HG03457 (cell line): ENCODE measurements around the gene TTC31.
A peak's percentile ranks its signal among the peaks of the same experiment; 100 is the strongest.

Source experiments
- ATAC-seq: cut with Tn5 transposase; IDR thresholded peaks from one replicate; pipeline ENCODE4 v1.9.1; 2021; ENCODE audit warnings: moderate number of reproducible peaks; ENCODE audit not compliant: unreplicated experiment

The TTC31 gene

DNA sequence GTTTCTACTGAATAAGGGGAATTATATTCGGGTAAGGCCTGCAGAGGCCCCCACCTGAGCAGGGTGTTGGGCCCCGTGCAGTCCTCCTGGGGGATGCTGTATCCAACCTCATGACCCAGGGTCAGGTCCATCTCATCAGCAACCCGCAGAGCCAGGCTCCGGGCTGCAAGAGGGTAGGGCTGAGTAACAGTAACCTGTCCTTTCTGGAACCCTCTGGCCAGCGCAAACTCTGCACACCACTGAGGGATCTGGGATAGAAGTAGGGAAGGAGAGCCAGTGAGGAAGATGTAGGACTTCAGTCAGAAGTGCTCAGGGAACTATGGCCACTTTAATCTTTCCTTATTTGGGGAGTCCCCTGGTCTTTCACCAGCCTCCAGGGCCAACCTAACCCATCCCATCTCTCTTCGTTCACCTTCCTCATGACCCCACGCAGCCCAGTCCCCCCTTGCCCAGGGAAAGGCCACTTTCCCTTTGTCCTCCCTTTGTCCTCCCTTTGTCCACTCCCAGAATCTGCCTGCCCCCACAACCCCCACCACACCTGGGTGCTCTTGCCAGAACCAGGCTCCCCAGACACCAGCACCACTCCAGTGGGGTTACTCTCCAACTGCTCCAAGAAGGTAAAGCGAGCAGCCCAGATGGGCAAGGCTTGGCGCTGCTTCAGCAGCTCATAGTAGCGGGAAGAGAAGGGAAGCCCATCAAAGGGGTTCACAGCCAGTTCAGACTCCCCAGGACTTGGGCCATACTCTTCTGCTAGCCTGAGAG, 42.3 kb downstream of the TTC31 start:
- ATAC-seq, result no peak

DNA sequence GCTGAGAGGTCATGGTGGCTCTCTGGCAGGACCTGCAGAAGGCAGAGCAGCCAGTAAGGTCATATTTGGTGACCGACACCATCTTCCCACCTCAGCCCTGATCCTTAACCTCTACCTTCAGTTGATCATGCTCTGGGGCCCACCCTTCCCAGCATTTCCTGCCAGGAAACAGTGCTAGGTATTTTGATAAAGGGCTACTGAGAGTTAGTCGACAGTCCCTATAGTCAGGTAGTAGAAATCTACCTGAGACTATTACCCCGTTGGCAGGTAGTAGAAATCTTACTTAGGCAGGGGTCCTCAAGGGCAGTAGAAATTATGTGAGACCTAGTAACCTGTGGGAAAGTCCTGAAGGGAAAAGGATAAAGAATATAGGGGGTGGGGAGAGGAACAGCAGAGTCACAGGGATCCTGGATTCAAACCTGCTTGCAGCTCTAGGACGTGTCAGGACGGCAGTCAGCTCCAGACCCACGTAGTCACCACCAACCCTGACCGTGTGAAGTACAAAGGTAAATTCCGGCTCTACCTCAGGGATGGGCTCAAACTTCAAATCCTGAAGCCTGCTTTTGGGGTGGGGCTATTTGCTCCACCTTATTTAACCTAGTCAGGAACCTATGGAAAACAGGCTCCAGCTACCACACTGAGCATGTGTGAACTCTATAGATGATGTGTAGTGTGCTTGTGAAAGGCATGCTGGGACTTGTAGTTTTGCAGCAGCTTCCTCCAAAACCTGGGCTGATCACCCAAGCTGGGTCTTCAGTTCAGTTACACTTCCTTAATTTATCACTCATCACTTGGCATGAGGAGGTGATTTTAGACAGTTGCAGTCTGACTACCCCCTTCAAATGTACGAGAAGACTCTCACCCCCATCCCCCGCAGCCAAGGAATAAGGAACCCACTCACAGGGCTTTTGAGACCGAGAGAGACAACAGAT, 43.1 kb downstream of the TTC31 start, which contains the start of gene DQX1:
DQX1 (minus strand) TSS at position 515 of the 932 bp plus-strand sequence; CDS start at position 13, 502 bp downstream.
- no peak for ATAC-seq

DNA sequence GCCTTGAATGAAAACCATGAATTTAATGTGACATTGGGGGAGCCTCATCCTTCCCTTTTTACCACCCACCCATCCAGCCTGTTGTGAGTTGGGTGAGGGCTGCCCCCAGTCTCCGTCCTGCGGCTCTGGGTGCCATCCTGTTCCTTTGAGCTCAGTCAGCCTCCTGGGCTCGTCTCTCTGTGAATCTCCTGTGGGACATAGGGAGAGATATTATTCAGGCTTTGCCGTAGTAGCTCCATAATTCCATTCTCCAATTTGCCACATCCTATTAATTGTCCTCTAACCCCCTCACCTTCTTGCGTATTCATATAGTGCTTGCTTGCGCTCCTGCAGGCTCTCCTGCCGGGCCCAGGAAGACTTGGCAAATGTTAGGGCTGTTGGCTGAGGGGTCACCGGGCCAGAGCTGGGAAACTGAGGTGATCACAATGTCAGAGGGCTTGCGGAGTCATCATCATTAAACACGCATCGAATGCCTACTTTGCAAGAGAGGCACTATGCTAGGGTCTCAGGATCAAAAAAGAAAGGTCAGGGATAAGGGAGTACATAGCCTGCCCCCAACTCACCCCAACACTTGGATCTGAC, 43.9 kb downstream of the TTC31 start:
- ATAC-seq, result no peak

DNA sequence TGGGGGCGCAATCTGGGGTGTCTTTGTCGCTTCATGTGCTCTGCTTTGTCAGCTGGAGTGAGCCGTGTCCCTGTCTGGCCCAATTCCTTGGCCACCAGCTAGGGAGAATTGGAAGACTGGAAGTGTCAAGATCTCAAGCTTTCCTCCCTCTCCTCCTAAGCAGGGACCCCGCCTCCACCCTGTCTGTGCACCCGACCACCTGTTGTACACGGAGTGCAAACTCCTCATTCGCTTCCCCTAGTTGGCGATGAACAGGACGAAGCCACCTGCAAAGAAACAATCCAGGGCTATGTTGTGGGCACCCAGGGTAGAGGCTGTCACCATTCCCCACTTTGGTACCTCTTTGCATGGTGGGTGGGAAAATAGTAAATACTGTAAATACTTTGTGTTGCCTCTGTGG, 44.9 kb downstream of the TTC31 start:
- no peak for ATAC-seq

DNA sequence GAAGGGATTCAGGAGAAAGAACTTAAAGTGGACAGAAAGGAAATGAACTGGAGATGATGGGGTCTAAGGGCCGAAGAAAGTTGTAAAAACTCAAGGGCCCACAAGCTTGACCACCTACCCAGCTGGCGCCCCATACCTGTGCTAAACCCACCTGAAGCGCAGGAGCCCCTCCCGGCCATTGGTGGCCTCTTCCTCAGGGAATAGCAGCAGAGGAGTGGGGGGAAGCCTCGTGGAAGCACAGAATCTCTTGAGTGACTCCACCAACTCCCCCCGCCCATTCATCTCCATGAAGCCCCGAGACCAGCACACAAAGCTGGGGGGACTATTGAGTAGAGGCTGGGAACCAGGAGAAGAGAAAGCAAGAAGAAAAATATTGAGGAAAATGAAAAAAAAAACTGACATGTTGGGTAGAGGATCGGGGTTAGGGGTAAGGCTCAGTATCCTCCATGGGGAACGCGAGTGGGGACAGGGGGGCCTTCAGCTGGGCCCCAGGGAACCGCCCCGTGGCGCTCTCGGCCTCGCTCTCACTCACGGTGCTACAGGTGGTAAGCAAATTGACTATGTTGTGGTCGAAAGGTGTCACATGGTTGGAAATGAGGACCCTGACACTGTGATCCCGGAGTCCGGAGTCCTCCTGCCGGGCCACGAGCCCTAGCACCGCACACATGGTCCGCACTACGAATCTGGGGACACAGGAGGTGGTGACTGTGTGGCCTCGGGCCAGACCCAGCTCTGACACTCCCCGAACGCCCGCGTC, 45.9 kb downstream of the TTC31 start:
- peak; percentile 2 for ATAC-seq

DNA sequence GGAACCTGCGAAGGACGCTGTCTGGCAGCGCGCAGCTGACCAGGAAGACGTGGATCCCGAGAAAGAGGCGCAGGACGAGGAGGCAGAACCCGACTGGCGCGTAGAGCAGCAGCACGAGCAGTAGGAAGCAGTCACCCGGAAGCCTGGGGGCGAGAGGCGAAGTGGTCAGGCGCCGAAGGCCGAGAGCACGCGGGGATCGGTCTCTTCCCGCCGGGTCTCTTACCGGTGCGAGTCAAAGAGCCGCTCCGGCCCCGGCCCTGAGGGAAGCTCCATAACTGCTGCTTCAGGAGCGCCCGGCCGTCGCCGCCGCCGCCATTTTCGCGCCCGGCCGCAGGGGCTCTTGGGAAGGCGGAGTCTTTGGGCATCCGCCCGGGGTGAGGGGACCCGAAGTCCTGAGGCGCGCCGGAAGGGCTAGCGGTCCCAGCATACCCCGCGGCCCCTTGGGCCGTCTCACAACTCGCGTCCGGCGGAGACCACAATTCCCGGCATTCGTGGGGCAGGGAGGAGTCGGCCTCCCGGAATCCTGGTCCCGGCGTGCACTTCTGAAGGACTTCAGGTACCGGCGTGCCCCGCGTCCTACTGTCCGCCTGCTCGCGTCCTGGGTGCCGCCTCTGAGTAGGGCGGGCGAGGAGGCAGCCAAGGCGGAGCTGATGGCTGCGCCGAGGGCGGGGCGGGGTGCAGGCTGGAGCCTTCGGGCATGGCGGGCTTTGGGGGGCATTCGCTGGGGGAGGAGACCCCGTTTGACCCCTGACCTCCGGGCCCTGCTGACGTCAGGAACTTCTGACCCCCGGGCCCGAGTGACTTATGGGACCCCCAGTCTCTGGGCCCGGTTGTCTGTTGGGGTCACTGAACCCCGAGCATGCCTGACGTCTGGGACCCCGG, 46.7 kb downstream of the TTC31 start, which contains the start of the genes AUP1 and HTRA2:
AUP1 (minus strand) TSS at position 350 of the 882 bp plus-strand sequence; CDS start at position 273, 77 bp downstream.
HTRA2 (plus strand) TSS at position 577 of the 882 bp plus-strand sequence; CDS start at position 651, 74 bp downstream.
- ATAC-seq, result peak; percentile 76

DNA sequence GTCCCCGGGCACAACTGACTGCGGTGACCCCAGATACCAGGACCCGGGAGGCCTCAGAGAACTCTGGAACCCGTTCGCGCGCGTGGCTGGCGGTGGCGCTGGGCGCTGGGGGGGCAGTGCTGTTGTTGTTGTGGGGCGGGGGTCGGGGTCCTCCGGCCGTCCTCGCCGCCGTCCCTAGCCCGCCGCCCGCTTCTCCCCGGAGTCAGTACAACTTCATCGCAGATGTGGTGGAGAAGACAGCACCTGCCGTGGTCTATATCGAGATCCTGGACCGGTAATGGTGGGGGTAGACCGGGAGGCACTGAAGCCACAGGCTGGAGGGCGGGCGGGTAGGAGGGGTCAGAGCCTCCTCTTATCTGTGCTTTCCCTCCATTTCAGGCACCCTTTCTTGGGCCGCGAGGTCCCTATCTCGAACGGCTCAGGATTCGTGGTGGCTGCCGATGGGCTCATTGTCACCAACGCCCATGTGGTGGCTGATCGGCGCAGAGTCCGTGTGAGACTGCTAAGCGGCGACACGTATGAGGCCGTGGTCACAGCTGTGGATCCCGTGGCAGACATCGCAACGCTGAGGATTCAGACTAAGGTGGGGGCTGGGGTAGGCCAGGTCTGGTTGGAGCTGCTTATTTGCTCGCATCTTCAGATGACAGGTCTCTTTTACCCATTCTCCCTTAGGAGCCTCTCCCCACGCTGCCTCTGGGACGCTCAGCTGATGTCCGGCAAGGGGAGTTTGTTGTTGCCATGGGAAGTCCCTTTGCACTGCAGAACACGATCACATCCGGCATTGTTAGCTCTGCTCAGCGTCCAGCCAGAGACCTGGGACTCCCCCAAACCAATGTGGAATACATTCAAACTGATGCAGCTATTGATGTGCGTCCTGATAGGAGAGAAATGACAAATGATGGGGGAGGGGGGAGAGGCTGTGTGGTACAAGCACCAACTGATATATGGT, 47.6 kb downstream of the TTC31 start:
- no peak for ATAC-seq

DNA sequence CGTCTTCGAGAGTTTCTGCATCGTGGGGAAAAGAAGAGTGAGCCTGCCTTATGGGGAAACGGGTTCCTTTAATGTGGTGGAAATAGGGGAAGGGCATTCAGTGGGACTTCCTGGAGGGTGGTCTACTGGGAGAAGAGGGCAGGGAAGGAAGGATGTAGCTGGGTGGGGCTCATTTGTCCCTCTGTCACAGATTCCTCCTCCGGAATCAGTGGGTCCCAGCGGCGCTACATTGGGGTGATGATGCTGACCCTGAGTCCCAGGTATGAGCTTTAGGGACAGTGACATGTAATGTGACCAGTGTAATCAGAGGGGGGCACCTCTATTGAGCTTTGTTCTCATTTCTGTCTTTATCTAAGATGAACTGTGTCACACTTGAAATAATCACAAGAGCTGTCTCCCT, 48.8 kb downstream of the TTC31 start:
- no peak for ATAC-seq

DNA sequence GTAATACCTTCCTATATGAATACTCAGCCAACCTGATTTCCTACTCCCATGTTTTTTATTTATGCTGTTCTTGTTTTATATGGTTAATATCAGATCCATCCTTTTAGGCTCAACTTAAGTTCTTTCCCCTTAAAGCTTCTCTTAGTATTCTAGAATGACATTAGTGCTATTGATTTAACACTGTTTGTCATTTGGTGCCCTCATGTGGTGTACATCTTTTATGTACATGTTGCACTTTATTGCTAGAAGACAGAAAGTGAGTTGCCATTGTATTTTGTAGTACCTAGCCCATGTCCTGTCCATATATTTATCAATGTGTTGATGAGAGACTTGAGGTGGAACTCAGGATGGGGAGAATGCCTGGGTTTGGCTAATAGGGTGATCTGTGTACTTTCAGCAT, 49.3 kb downstream of the TTC31 start:
- no peak for ATAC-seq

DNA sequence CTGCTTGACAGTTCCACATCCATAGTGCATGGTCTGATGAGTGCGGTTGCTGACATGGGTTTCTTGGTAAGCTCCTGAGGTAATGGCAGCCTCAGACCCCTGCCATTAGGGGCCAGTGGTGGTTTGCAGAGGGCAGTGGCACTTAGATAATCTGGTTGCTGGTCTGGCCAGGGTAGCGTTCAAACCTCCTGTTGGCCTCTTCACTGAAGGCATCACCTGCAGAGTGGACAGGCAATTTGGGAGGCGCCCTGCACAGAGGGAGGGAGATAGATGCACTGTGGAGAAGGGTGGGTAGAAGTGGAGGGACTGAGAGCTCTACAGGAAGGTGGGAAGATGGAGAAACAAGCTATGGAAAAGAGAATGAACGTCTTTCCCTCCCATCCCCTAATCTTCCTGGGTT, 50.6 kb downstream of the TTC31 start:
- no peak for ATAC-seq

DNA sequence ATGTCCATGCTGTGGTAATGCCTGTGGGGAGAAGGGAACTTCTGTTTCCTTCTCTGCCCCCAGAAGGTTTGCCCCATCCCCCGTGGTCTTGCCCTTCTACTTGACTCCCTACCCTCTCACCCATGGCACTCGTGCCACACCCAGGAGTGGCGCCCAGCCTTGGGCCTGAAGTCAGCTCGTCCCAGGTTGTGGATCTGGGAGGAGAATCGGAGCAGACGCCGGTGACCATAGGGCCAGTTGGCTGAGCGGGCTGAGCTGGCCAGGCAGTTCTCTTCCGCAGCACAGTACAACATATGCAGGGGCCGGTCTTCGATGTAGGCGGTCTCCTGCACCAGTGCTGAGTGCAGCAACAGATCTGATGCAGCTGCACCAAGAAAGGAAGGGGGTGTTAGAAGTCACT, 51.5 kb downstream of the TTC31 start:
- ATAC-seq, result no peak

DNA sequence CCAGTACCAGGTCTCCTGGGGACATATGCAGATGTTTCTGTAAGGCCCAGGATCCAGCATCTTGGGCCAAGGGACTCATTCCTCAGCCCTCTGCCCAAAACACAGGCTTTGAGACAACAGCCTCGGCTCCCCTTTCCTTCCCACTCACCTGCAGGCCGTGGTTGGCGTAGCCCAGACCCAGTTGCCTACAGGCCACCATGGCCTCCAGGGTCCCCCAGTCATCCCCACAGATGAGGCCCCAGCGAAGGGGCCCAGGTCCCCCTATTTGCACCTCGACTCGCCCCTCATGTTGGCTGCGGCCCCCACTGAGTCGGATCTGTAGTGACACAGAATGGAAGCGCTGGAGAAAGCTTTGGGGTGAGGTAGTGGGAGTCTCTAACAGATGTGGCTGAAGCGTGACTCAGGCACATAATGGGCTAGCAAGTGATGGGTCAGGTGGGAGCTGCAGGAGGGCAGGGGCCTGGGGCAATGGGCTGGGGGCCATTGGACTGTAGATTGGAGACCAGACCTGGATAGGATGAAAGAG, 52.6 kb downstream of the TTC31 start:
- ATAC-seq, result no peak

DNA sequence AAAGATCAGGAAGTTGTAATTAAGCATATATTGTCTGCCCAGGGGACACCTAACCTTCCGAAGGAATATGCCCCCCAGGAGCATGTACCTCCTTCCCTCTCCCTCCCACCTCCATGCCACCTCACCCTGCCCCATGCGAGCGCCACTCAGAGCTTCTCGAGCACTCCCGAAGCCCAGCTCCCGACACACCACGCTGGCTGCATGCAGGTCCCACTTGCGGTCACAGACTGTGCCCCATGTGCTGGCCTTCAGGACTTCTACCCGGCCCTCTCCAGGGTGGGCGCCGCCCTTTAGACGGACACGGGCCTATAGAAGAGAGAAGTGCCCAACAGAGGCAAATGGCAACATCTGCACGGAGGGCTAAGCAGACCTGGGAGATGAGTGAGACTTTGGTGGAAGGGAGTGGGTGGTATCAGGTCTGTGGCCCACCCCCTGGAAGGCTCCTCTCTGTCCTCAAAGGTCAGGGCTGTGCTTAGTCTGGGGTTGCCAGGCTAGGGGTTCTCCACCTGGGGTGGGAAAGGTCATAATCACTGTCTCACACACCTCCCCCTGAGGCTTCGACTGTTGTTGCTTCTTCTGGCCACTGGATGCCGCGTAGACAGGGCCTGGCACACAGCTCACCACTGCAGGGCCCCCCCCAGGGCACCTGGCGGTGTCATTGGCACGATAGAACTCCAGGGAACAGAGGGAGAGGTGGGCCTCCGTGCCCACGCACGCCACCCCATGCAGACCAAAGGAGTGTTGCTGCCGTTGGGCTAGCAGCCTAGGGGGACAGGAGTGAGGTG, 53.5 kb downstream of the TTC31 start:
- no peak for ATAC-seq

DNA sequence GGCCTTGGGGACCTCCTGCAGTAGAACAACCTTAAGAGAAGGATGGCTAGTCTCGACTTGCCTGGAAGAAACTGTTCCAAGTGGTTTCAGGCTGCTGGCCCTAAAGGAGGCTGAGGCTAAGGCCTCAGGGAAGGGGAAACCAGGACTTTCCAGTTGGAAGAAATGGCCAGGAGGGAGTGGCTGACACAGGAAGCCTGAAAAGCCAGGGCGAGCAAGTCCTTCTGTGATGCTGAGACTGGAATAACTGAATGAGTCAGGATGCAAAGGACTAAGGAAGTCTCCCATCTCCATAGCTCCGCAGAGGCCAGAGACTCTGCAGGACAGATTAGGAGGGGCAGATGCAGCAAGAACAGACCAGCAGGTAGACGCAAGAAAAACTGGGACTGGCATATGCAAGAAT, 54.3 kb downstream of the TTC31 start:
- no peak for ATAC-seq

DNA sequence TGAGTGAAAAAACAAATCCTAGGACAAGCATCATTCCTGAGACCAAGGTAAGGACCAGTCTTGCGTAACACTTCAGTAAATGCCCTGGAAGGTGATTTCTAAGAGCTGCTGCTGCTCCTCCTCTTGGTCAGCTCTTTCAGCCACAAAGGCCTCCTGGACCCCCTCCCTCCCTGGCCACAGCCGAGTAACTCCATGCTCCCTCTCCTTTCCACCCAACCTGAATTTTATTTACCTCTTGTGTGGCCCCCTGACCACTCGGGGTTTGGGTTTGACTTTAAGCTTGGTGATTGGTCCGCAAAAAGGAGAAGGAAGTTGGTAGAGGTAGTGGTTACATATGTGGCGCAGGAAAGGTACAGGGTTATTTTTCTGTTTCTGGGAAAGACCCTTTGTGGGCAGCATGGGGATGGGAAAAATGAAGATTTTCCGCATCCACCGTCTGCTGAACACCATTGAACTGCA, 56.0 kb downstream of the TTC31 start:
- no peak for ATAC-seq

DNA sequence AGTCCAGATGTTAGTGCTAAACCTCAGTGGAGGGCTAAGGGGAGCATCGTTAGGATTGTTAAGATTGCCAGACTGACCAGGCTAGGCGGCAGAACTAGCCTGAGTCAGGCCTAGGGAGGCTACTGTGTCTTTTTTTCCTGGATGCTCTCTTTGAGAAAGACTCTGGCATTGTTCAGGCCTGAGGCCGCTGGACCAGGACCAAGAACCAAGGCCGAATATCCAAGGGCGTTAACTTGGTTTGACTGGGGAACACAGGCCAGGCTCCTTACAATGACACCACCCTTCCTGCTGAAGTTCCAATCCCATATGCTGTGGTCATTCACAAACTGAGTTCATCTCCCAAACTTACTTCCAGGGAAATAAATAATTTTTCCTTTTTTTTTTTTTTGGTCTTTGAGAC, 57.4 kb downstream of the TTC31 start:
- no peak for ATAC-seq

DNA sequence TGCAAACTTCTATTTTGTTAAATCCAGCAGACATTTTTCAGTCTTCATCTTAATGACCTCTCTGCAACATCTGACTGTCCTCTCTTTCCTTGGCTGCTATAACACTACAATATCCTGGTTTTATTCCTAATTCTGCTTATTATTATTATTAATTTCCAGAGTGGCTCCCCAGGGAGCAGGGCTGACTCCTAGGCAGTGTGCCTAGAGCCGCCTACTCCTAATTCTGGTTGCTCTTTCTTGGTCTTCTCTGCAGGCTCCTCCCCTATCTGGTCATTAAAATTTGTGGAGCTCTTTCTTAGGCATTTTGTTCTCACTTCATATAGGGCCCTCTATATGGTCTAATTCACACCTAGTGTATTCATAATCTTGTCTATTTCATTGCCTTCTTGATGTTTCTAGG, 60.1 kb downstream of the TTC31 start:
- no peak for ATAC-seq
